Activated naive CD8-positive, alpha-beta T cell treated with anti-CD3 and anti-CD28 coated beads for 36 hours (primary cell): ENCODE measurements around the gene PTPRK. TPM values are rescaled to one million over a fixed set of nuclear protein-coding genes. Genes with fewer than 3 reads are reported as not detected.

ENCODE experiments used
- DNase-seq: peaks from one replicate; pipeline ENCODE4 v3.0.0; 2021
- H3K27ac Mint-ChIP-seq: one replicate; pipeline ENCODE4 v1.8.0; 2022; ENCODE audit warnings: mild to moderate bottlenecking, moderate library complexity, mixed read lengths
- H3K27me3 Mint-ChIP-seq: one replicate; pipeline ENCODE4 v1.8.0; 2022; ENCODE audit warnings: mild to moderate bottlenecking, mixed read lengths
- H3K36me3 Mint-ChIP-seq: one replicate; pipeline ENCODE4 v1.8.0; 2021; ENCODE audit warnings: mild to moderate bottlenecking, mixed read lengths
- H3K4me1 Mint-ChIP-seq: one replicate; pipeline ENCODE4 v1.8.0; 2021; ENCODE audit warnings: mixed read lengths
- H3K4me3 Mint-ChIP-seq: one replicate; pipeline ENCODE4 v1.8.0; 2022; ENCODE audit warnings: mild to moderate bottlenecking, moderate library complexity, mixed read lengths
- H3K9me3 Mint-ChIP-seq: one replicate; pipeline ENCODE4 v1.8.0; 2022; ENCODE audit warnings: mixed read lengths
- total RNA-seq, 2 experiments: library from RNA; stranded (reverse); gene quantifications; one replicate each; pipeline ENCODE4 v1.2.3, GENCODE V29; 2021

PTPRK gene
- total RNA-seq, 2 experiments from 2014 or later: 13.4 to 18.0 TPM

GRCh38 chr6:128507337-128508310 lies 12.8 kb downstream of the PTPRK start:
- Mint-ChIP-seq H3K4me1 (peaks cover under 1% of the 10 kb centered on the region), H3K27ac (no peak overlapping the region), H3K4me3 (no peak overlapping the region), H3K27me3 (no peaks in the 10 kb centered on the region), H3K36me3 (no peaks in the 10 kb centered on the region), H3K9me3 (no peaks in the 10 kb centered on the region)
- no peak for DNase-seq

GRCh38 chr6:128505603-128506002 lies 14.8 kb downstream of the PTPRK start:
- Mint-ChIP-seq H3K4me1 (no peaks in the 10 kb centered on the region), H3K9me3 (no peaks in the 10 kb centered on the region), H3K27ac (no peak overlapping the region), H3K36me3 (no peaks in the 10 kb centered on the region), H3K27me3 (no peaks in the 10 kb centered on the region), H3K4me3 (no peak overlapping the region)
- no peak for DNase-seq

- no peak overlapping the region for H3K27ac Mint-ChIP-seq
- H3K27me3 Mint-ChIP-seq: no peaks in the 10 kb centered on the region
- H3K36me3 Mint-ChIP-seq: no peaks in the 10 kb centered on the region
- H3K9me3 Mint-ChIP-seq: no peaks in the 10 kb centered on the region
- H3K4me1 Mint-ChIP-seq: no peaks in the 10 kb centered on the region
- H3K4me3 Mint-ChIP-seq: no peak overlapping the region
- DNase-seq: no peak
Observed at GRCh38 chr6:128504003-128504654, 16.3 kb downstream of the PTPRK start.

- Mint-ChIP-seq H3K4me1 (no peaks in the 10 kb centered on the region), H3K9me3 (no peaks in the 10 kb centered on the region), H3K36me3 (no peaks in the 10 kb centered on the region), H3K27me3 (no peaks in the 10 kb centered on the region), H3K27ac (no peak overlapping the region), H3K4me3 (no peak overlapping the region)
- no peak for DNase-seq
Observed at GRCh38 chr6:128500749-128501600, 19.4 kb downstream of the PTPRK start.

- H3K27ac Mint-ChIP-seq: no peak overlapping the region
- no peaks in the 10 kb centered on the region for H3K9me3 Mint-ChIP-seq
- no peaks in the 10 kb centered on the region for H3K27me3 Mint-ChIP-seq
- DNase-seq: no peak
- H3K4me3 Mint-ChIP-seq: no peak overlapping the region
- H3K4me1 Mint-ChIP-seq: no peaks in the 10 kb centered on the region
- no peaks in the 10 kb centered on the region for H3K36me3 Mint-ChIP-seq
Observed at GRCh38 chr6:128500014-128500413, 20.4 kb downstream of the PTPRK start.

GRCh38 chr6:128499079-128499731 lies 21.2 kb downstream of the PTPRK start:
- no peaks in the 10 kb centered on the region for H3K27me3 Mint-ChIP-seq
- no peaks in the 10 kb centered on the region for H3K36me3 Mint-ChIP-seq
- no peak overlapping the region for H3K4me3 Mint-ChIP-seq
- no peaks in the 10 kb centered on the region for H3K4me1 Mint-ChIP-seq
- no peaks in the 10 kb centered on the region for H3K9me3 Mint-ChIP-seq
- no peak overlapping the region for H3K27ac Mint-ChIP-seq
- no peak for DNase-seq

- Mint-ChIP-seq H3K4me1 (no peaks in the 10 kb centered on the region), H3K4me3 (no peak overlapping the region), H3K9me3 (peaks cover 1% of the 10 kb centered on the region), H3K27ac (no peak overlapping the region), H3K36me3 (peaks cover 1% of the 10 kb centered on the region), H3K27me3 (no peaks in the 10 kb centered on the region)
- DNase-seq: no peak
Observed at GRCh38 chr6:128498234-128498633, 22.2 kb downstream of the PTPRK start.

- Mint-ChIP-seq H3K4me3 (no peak overlapping the region), H3K4me1 (peaks cover 7% of the 10 kb centered on the region), H3K9me3 (peaks cover 1% of the 10 kb centered on the region), H3K27ac (no peak overlapping the region), H3K36me3 (peaks cover 1% of the 10 kb centered on the region), H3K27me3 (no peaks in the 10 kb centered on the region)
- DNase-seq: no peak
Observed at GRCh38 chr6:128495536-128496333, 24.7 kb downstream of the PTPRK start.

GRCh38 chr6:128494440-128494839 lies 26.0 kb downstream of the PTPRK start:
- H3K27ac Mint-ChIP-seq: no peak overlapping the region
- no peak overlapping the region for H3K4me3 Mint-ChIP-seq

GRCh38 chr6:128493877-128494276 lies 26.5 kb downstream of the PTPRK start:
- DNase-seq: no peak
- peaks cover 1% of the 10 kb centered on the region for H3K36me3 Mint-ChIP-seq
- no peak overlapping the region for H3K4me3 Mint-ChIP-seq
- H3K27ac Mint-ChIP-seq: no peak overlapping the region
- H3K9me3 Mint-ChIP-seq: peaks cover 1% of the 10 kb centered on the region
- peaks cover 7% of the 10 kb centered on the region for H3K4me1 Mint-ChIP-seq
- H3K27me3 Mint-ChIP-seq: no peaks in the 10 kb centered on the region

More at GRCh38 chr6:128494440-128494839, 26.0 kb downstream of the PTPRK start:
- peaks cover 1% of the 10 kb centered on the region for H3K36me3 Mint-ChIP-seq
- peaks cover 1% of the 10 kb centered on the region for H3K9me3 Mint-ChIP-seq
- DNase-seq: no peak
- H3K27me3 Mint-ChIP-seq: no peaks in the 10 kb centered on the region
- H3K4me1 Mint-ChIP-seq: peaks cover 7% of the 10 kb centered on the region

- Mint-ChIP-seq H3K27me3 (no peaks in the 10 kb centered on the region), H3K4me3 (no peak overlapping the region)
Observed at GRCh38 chr6:128492386-128492785, 28.0 kb downstream of the PTPRK start.

GRCh38 chr6:128491610-128492206 lies 28.7 kb downstream of the PTPRK start:
- peak overlapping the region; percentile 30 for H3K4me3 Mint-ChIP-seq
- peak overlapping the region; percentile 6 for H3K27ac Mint-ChIP-seq
- H3K9me3 Mint-ChIP-seq: peaks cover 1% of the 10 kb centered on the region
- H3K27me3 Mint-ChIP-seq: no peaks in the 10 kb centered on the region
- peaks cover 7% of the 10 kb centered on the region for H3K4me1 Mint-ChIP-seq
- DNase-seq: no peak
- H3K36me3 Mint-ChIP-seq: peaks cover 1% of the 10 kb centered on the region

More at GRCh38 chr6:128492386-128492785, 28.0 kb downstream of the PTPRK start:
- H3K9me3 Mint-ChIP-seq: peaks cover 1% of the 10 kb centered on the region
- H3K4me1 Mint-ChIP-seq: peaks cover 7% of the 10 kb centered on the region
- peaks cover 1% of the 10 kb centered on the region for H3K36me3 Mint-ChIP-seq
- H3K27ac Mint-ChIP-seq: no peak overlapping the region
- DNase-seq: no peak

- Mint-ChIP-seq H3K27me3 (no peaks in the 10 kb centered on the region), H3K9me3 (peaks cover 1% of the 10 kb centered on the region), H3K36me3 (peaks cover 1% of the 10 kb centered on the region), H3K27ac (no peak overlapping the region), H3K4me1 (peaks cover 9% of the 10 kb centered on the region), H3K4me3 (no peak overlapping the region)
- DNase-seq: no peak
Observed at GRCh38 chr6:128491100-128491581, 29.3 kb downstream of the PTPRK start.
